ENCODE results near the gene ZNF664.

Gene ZNF664

GRCh38 chr12:123958876-123959275, 14.1 kb upstream of the ZNF664 start:
- no peak for DNase-seq (ENCODE audit: low spot score)

DNA sequence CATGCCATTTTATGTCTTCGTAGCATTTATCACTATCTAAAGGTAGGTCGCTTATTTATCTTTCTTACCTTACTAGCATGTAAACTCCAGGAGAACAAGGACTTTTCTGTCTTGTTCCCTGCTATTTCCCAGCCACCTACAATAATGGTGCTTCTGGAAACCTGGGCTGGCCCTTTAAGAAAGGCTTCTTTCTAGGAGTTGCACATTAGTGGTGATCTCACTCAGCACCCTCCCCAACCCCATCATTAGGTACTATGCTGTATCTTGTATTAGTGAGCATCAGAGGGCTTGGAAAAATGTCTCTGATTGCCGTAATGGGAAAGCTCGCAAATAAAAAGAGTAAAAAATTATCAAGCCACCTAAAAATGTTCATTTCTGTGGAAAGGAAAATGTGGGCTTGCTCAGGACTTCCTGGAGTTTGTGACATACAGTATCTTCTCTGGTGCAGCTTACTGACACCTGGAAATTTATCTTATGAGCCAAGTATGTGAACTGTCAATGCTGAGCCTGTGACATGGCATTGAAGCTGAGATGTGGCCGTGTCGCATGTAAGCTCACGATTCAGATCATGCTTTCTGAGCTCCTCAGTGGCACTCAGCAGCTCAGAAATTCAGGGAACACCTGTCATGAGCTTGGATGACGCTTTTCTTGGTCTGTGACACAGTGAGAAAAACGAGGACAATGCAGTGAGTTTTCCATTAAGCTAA, 12.8 kb upstream of the ZNF664 start:
- DNase-seq (ENCODE audit: low spot score) = no peak

DNA sequence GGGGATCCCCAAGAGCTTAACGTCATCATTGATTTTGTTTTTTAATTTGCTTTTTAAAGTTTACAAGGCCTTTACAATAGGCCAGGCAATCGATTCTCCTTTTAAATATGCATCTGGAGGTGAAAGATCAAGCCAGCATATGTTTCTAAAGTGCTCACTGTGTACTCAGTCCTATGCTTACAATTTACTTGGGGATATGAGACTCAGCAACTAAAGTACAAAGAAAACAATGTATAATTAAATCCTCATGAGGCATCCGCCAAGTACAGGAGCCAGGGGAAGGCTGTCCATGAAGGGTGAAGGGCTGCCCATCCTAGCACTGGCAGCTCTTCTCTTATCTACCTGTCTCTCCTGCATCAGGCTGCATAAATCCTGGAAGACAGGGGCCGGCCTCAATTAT, 12.2 kb upstream of the ZNF664 start:
- DNase-seq (ENCODE audit: low spot score) = no peak

GRCh38 chr12:123961585-123962345, 11.2 kb upstream of the ZNF664 start:
- no peak for DNase-seq (ENCODE audit: low spot score)

DNA sequence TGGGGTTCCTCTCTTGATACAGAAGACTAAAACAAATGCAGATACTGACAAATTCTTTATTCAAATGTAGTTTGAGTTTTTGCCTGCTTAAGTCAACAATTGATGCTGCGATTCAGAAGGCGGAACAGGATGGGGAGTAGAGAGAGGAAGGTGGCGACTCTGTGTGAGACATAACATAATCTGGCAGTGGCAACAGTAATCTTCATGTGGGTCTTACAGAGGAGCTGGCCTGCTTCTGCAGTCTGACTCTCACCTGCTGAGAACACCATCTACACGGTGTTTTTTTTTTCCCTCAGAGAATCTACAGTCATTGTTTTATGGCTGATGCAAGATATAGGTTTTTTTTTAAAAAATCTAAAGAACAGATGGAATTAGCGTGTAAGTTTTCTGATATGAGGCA, 10.5 kb upstream of the ZNF664 start:
- no peak for DNase-seq (ENCODE audit: low spot score)

DNA sequence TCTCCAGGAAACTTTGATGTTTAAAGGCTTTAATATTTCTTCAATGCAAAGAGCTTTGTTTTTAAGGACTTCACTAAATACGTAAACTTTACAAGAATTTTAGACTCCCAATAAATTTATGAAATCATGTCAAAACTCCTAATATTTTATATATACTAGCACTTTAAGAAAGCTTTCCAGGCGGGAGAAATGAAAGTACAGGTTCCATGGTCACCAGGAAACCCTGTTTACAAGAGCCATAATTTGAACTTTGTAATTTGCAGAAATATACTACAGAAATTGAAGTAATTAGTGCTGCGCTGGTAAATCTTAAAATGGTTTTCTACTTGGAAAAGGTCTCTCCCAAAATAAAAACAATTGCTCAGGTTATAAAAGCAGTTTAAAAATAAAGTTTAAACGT, 9.2 kb upstream of the ZNF664 start:
- DNase-seq (ENCODE audit: low spot score) = no peak

- no peak for DNase-seq (ENCODE audit: low spot score)
These were observed 7.6 kb upstream of the ZNF664 start for GRCh38 chr12:123965382-123965781.

DNA sequence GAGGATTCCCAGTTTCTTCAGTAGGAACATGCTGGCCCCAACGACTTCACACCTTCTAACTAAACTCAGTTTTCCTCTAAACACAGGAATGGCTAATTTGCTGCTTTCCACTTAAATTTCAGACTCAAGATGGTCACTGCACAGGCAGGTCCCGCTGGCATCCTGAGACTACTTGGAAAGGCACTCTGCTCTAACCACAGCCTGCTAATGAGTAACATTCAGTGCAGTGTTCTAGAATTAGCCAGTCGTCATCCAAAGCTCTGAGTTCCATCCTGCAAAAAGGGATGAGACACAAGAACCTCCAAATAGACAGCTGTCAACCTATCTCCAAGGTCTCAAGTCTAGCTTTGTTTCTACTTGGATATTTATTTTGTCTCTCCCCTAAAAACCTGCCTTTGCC, 6.4 kb upstream of the ZNF664 start:
- no peak for DNase-seq (ENCODE audit: low spot score)

DNA sequence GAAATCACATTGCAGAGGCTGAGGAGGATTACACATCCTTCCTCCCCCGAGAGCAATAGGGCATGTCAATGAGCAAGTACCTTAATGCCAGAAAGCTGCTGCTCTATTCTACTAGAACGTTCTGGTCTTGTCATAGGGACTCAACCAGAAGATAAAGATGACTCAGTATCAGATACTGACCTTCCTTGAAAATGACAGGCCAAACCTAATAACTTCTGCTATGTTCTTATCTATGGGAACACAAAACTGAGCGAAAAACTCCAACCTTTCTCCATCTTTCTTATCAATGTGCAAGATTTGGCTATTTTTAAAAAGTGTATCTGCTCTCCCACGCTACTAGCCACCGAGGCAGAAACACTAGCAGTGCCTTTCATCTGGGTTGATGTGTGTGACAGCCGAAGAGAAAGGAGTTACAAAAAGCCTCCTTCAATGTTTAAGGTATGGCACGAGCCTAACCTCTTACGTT, 5.9 kb upstream of the ZNF664 start:
- DNase-seq (ENCODE audit: low spot score) = no peak

- no peak for DNase-seq (ENCODE audit: low spot score)
These were observed 1.6 kb upstream of the ZNF664 start for GRCh38 chr12:123971449-123971769.

GRCh38 chr12:123971770-123972456, 1.1 kb upstream of the ZNF664 start:
- DNase-seq (ENCODE audit: low spot score) = no peak

- DNase-seq (ENCODE audit: low spot score) = no peak
These were observed 732 bp downstream of the ZNF664 start for GRCh38 chr12:123973552-123974341.

- DNase-seq (ENCODE audit: low spot score) = no peak
These were observed 3.3 kb downstream of the ZNF664 start for GRCh38 chr12:123976227-123976826.

DNA sequence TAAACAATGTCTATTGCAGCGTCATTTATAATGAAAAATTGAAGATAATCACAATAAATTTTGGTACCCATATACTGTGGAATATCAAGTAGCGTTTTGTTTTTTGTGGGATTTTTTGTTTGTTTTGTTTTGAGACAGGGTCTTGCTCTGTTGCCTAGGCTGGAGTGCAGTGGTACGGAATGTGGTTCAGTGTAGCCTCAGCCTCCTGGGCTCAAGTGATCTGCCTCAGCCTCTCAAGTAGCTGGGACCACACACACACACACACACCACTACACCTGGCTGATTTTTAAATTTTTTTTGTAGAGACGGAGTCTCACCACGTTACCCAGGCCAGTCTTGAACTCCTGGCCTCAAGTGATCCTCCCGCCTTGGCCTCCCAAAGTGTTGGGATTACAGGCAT, 6.6 kb downstream of the ZNF664 start:
- no peak for DNase-seq (ENCODE audit: low spot score)

GRCh38 chr12:123982269-123982668, 9.3 kb downstream of the ZNF664 start:
- no peak for DNase-seq (ENCODE audit: low spot score)

- DNase-seq (ENCODE audit: low spot score) = peak; percentile 34
These were observed 10.9 kb downstream of the ZNF664 start for GRCh38 chr12:123983822-123984485.

DNA sequence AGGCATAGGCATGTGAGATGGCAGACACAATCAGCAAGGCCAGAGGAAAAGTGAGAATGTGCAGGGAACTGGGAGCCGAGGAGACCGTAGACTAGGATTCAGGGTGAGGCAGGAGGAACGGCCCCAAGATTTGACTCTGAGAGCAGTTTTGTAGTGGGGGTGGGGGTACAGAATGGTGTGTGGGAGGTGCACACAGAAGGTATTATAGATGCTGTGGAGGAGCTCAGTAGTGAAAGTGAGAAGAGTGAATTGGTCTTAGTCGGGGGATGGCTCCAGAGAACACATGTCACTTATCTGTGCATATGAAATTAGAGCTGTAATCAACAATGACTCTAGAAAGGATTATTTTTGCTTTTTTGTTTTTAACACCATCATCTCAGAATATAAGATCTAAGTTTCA, 11.9 kb downstream of the ZNF664 start:
- DNase-seq (ENCODE audit: low spot score) = no peak

- no peak for DNase-seq (ENCODE audit: low spot score)
These were observed 13.5 kb downstream of the ZNF664 start for GRCh38 chr12:123986374-123986965.

GRCh38 chr12:123987022-123987421, 14.0 kb downstream of the ZNF664 start:
- no peak for DNase-seq (ENCODE audit: low spot score)

DNA sequence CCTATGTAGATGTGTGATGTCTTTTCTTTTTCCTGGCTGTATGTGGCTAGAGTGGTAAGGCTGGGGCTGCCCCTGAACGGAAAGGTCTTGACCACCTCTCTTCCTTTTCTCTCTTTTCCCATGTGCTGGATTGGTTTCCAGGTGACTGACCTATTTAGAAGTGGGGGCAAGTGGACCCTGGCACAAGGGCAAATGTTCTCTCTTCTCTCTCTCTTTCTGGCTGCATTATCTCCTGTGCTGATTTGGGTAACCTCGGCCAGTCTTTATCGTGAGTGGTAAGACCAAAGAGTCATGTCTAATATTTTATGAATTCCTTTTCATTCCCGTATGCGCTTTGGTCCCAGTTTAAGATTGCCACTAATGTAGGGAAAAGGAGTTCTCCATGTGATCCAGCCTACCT, 16.2 kb downstream of the ZNF664 start:
- DNase-seq (ENCODE audit: low spot score) = no peak

- no peak for DNase-seq (ENCODE audit: low spot score)
These were observed 16.7 kb downstream of the ZNF664 start for GRCh38 chr12:123989753-123990152.

All from kidney capillary endothelial cell (primary cell).